Spleen (tissue), 3 donors: Measurements from ENCODE around the gene EPHB1.

Experiments used
- POLR2A ChIP-seq, 3 donors: fragments of 450-650 bp; IDR thresholded peaks; one replicate each; pipeline ENCODE4 v1.5.1; 2017; ENCODE audit warnings: antibody characterized with exemption in 3 of 3, mild to moderate bottlenecking in 1 of 3
- POLR2AphosphoS5 ChIP-seq, 3 donors: sonication (generic); formaldehyde crosslinking; IDR thresholded peaks; one replicate each; pipeline ENCODE4 v1.5.1; 2017; ENCODE audit warnings: antibody characterized with exemption in 3 of 3

DNA sequence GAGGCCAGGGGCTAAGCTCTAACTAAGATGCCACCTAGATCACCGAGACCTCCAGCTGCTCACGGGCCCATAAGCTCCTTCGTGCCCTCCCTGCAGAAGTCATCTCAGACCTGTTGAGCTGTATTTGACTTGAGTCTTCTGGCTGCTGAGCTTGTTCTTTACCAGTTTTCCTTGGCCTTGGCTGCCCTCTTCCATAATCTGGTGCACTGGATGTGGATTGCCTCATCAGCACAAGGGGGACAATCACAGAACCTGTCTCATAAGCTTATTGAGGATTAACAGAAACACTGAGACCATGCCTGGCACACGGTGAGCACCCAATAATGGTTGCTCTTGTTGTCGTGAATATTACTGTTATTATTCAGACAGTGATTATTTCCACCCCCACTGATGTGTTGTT lies 101.1 kb downstream of the EPHB1 start:
- TF ChIP-seq POLR2AphosphoS5 (IDR thresholded peaks at IDR 0.05) (no peak), POLR2A (IDR thresholded peaks at IDR 0.05) (no peak)
